Panc1 (cell line): Measurements from ENCODE around the gene CLTB. TPM values are rescaled to one million over a fixed set of nuclear protein-coding genes. Genes with fewer than 3 reads are reported as not detected.

Experiments
- ATAC-seq: fragments of 200-7000 bp; cut with Tn5 transposase; 2 replicates; pipeline ENCODE4 v1.9.1; 2020; ENCODE audit warnings: mild to moderate bottlenecking, moderate library complexity
- BruUV-seq: library from RNA; stranded (reverse); fragments of 400-500 nt; replicated peaks from 2 replicates; lab custom pipeline; 2021; lab: Mats Ljungman, UMichigan
- CTCF ChIA-PET: fragments of 300-600 bp; sonication (Branson Sonifier 250); formaldehyde crosslinking; loops from one replicate; lab custom pipeline; 2022; ENCODE audit warnings: antibody characterized with exemption; lab: Charles Lee
- POLR2A ChIA-PET: fragments of 300-600 bp; sonication (Branson Sonifier 250); formaldehyde crosslinking; loops from one replicate; lab custom pipeline; 2022; ENCODE audit warnings: antibody characterized with exemption; lab: Charles Lee
- DNase-seq: peaks from one replicate; pipeline ENCODE4 v3.0.0-alpha.2; 2010; ENCODE audit warnings: low read depth, low spot score
- H3K27ac ChIP-seq: 2 replicates; pipeline ENCODE4 v1.5.1; 2011; ENCODE audit warnings: mild to moderate bottlenecking, low read length, inconsistent platforms
- H3K27me3 ChIP-seq: fragments of 200-500 bp; sonication (Bioruptor generic); 2 replicates; pipeline ENCODE4 v1.6.0; 2014; ENCODE audit warnings: low read length, inconsistent platforms; ENCODE audit not compliant: control insufficient read depth, insufficient read depth
- H3K36me3 ChIP-seq: fragments of 200-500 bp; sonication (Bioruptor generic); 2 replicates; pipeline ENCODE4 v1.5.1; 2014; ENCODE audit warnings: inconsistent platforms, mild to moderate bottlenecking, low read length, moderate library complexity; ENCODE audit not compliant: control insufficient read depth, insufficient read depth
- H3K4me1 ChIP-seq: 2 replicates; pipeline ENCODE4 v1.5.1; 2011; ENCODE audit warnings: inconsistent platforms, mild to moderate bottlenecking, low read length, moderate library complexity; ENCODE audit not compliant: control insufficient read depth, insufficient read depth
- H3K4me3 ChIP-seq, 2 experiments: 2 replicates each; pipeline ENCODE4 v1.5.1; 2011 to 2012; ENCODE audit warnings: low read depth in 2 of 2, low read length in 2 of 2, mild to moderate bottlenecking in 2 of 2, inconsistent platforms in 1 of 2, moderate library complexity in 1 of 2
- H3K9me3 ChIP-seq: fragments of 200-500 bp; sonication (Bioruptor generic); 2 replicates; pipeline ENCODE4 v1.5.1; 2014; ENCODE audit warnings: low read depth, mild to moderate bottlenecking, inconsistent platforms, low read length, moderate library complexity; ENCODE audit not compliant: control insufficient read depth, insufficient read depth
- SIN3A ChIP-seq: IDR thresholded peaks from 2 replicates; pipeline ENCODE4 v1.6.1; 2012; ENCODE audit warnings: low read depth, mild to moderate bottlenecking, low read length, moderate library complexity, borderline replicate concordance; ENCODE audit not compliant: insufficient read depth
- in situ Hi-C: cut with HindIII; loops from 2 replicates; pipeline ENCODE4 v1.10.0; 2016; ENCODE audit warnings: low sequenced_read_pairs, low pct_unique_long_range_greater_than_20kb
- intact Hi-C: fragments of 100-400 bp; cut with micrococcal nuclease; formaldehyde crosslinking; loops from one replicate; pipeline ENCODE4 v1.10.0; 2022; ENCODE audit not compliant: unreplicated experiment
- microRNA-seq: library from miRNA; unstranded; fragments of <30 nt; microRNA quantifications from one replicate; pipeline ENCODE4 v1.1.0, GENCODE V29; 2020; ENCODE audit not compliant: unreplicated experiment
- total RNA-seq: library from RNA; stranded (reverse); gene quantifications from one replicate; pipeline ENCODE4 v1.2.1, GENCODE V29; 2021; ENCODE audit not compliant: unreplicated experiment
- TF ChIP-seq, protein P1 (sequence below), 2 experiments: IDR thresholded peaks; 2 replicates each; pipeline ENCODE4 v1.6.1; 2011 to 2012; ENCODE audit warnings: low read depth in 2 of 2, control low read depth in 1 of 2, low read length in 1 of 2, mild to moderate bottlenecking in 1 of 2, moderate library complexity in 1 of 2; ENCODE audit not compliant: insufficient read depth in 1 of 2

CLTB gene
- total RNA-seq, 1 experiment from 2014 or later = 124 TPM

GRCh38 chr5:176342766-176343458 lies 73.4 kb downstream of the CLTB start:
- Histone ChIP-seq H3K27ac (no peak overlapping the region), H3K36me3 (peaks cover 12% of the 10 kb centered on the region), H3K9me3 (no peaks in the 10 kb centered on the region), H3K27me3 (no peaks in the 10 kb centered on the region), H3K4me1 (no peaks in the 10 kb centered on the region), H3K4me3 (no peak overlapping the region)
- DNase-seq (no peak), ATAC-seq (no peak)
- intact Hi-C loops = no loop called here
- ChIA-PET CTCF (interaction anchor here (0.6 kb wide), 1 partner anchor 49 kb away, joined by 4 read pairs; no protein-coding TSS in a partner anchor), POLR2A (no interaction called here)
- no peak for TF ChIP-seq SIN3A
- TF ChIP-seq, protein P1, sequence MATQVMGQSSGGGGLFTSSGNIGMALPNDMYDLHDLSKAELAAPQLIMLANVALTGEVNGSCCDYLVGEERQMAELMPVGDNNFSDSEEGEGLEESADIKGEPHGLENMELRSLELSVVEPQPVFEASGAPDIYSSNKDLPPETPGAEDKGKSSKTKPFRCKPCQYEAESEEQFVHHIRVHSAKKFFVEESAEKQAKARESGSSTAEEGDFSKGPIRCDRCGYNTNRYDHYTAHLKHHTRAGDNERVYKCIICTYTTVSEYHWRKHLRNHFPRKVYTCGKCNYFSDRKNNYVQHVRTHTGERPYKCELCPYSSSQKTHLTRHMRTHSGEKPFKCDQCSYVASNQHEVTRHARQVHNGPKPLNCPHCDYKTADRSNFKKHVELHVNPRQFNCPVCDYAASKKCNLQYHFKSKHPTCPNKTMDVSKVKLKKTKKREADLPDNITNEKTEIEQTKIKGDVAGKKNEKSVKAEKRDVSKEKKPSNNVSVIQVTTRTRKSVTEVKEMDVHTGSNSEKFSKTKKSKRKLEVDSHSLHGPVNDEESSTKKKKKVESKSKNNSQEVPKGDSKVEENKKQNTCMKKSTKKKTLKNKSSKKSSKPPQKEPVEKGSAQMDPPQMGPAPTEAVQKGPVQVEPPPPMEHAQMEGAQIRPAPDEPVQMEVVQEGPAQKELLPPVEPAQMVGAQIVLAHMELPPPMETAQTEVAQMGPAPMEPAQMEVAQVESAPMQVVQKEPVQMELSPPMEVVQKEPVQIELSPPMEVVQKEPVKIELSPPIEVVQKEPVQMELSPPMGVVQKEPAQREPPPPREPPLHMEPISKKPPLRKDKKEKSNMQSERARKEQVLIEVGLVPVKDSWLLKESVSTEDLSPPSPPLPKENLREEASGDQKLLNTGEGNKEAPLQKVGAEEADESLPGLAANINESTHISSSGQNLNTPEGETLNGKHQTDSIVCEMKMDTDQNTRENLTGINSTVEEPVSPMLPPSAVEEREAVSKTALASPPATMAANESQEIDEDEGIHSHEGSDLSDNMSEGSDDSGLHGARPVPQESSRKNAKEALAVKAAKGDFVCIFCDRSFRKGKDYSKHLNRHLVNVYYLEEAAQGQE (IDR thresholded peaks at IDR 0.05; ENCODE audit: insufficient read depth in 1 of 2, low read depth in 2 of 2, low read length in 1 of 2) = no peak
- in situ Hi-C loops = no loop called here
- no TSS peak for BruUV-seq

Small RNA genes lying within 50 kb of the gene (microRNA-seq; reads per million reads assigned to microRNA genes)
- gene MIR1271 = 1.6 reads per million

Other genes with a start within 250 kb of the CLTB start
- gene SIMC1, start 178.1 kb downstream of the CLTB start, total RNA-seq = 19.2 TPM
- 92.3 TPM for gene KIAA1191, start 54.8 kb downstream of the CLTB start, total RNA-seq
- gene ARL10, start 51.1 kb downstream of the CLTB start, total RNA-seq = 2.0 TPM
- gene NOP16, start 27.9 kb downstream of the CLTB start, total RNA-seq = 76.2 TPM
- gene HIGD2A, start 27.8 kb downstream of the CLTB start, total RNA-seq = 162 TPM
- 86.6 TPM for gene FAF2, start 31.8 kb upstream of the CLTB start, total RNA-seq
- 113 TPM for gene RNF44, start 120.9 kb upstream of the CLTB start, total RNA-seq
- 0.72 TPM for gene CDHR2, start 132.8 kb upstream of the CLTB start, total RNA-seq
- gene GPRIN1, start 193.6 kb upstream of the CLTB start, total RNA-seq = 18.9 TPM
- gene SNCB, start 214.0 kb upstream of the CLTB start, total RNA-seq = 0.77 TPM
- gene EIF4E1B, start 214.1 kb upstream of the CLTB start, total RNA-seq = not detected
- 64.7 TPM for gene TSPAN17, start 230.9 kb upstream of the CLTB start, total RNA-seq